Measurements from ENCODE around the gene MRC2. TPM values are rescaled to one million over a fixed set of nuclear protein-coding genes. Genes with fewer than 3 reads are reported as not detected.

The MRC2 gene
- polyA plus RNA-seq, 1 of the 3 experiments (the other 2 are of a cell fraction), result 213 TPM

DNA sequence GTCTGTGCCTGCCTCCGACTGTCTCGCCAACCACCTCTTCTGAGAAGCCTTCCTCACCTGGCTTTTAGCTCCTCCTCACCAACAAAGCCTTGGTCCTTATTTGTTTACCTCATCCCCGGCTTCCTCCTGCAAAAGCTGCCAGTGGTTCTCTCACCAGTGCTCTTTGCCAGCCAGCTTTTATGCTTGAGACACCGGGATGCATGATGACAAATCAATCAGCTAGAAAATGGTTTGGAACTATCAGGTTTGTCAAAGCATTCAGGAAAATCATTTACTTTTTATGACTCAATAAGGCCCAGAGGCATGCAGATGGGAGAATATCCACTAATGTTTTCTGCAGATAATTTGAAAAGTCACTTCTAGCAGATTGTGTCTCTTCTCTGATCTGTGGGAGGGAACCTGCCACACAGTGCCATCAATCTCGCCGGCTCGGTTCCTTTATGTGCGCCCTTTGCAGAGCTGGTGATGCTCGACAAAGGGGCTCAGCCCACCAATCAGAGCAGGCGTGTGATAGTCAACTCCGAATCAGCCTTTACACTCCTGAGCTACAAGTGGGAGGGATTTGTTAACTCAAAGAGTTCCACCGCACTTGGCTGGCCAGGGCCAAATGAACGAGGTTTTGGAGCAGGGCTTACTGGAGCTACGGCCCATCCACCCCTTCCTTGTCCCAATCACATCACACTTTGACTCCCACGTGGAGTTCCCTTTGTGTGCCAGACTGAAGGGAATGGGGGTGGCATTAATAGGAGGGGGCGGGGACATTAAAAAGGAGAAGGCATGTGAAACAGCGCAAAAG is 85.8 kb downstream of the MRC2 start:
- Histone ChIP-seq H3K9me2 (no peaks in the 10 kb centered on the region), H4K20me1 (ENCODE audit: insufficient read depth) (no peaks in the 10 kb centered on the region), H3K4me2 (no peak overlapping the region), H3F3A (replicated peaks; ENCODE audit: insufficient read depth) (peaks cover 5% of the 10 kb centered on the region), H3K4me1 (ENCODE audit: control insufficient read depth in 1 of 2, insufficient read depth in 2 of 2, low read depth in 1 of 2, low read length in 1 of 2) (peaks cover 0 to 12% of the 10 kb centered on the region in 2 experiments; a peak in 2 of 4 replicates), H3K9ac (no peak overlapping the region), H2AFZ (ENCODE audit: low read depth) (no peak overlapping the region), H3K4me3 (ENCODE audit: low read depth in 2 of 2, low read length in 1 of 2) (no peak overlapping the region), H3K36me3 (replicated peaks in 1 of 2; ENCODE audit: control insufficient read depth in 1 of 2, insufficient read depth in 2 of 2, low read length in 1 of 2) (no peaks in the 10 kb centered on the region), H3K27me3 (ENCODE audit: insufficient read depth) (no peaks in the 10 kb centered on the region), H3K79me2 (ENCODE audit: insufficient read depth) (no peaks in the 10 kb centered on the region), H3K27ac (ENCODE audit: low read depth in 2 of 2, low read length in 1 of 2) (no peak overlapping the region), H3K9me3 (peaks cover 5% of the 10 kb centered on the region)
- WGBS (ENCODE audit: low lambda C conversion rate), result 92% methylated on average over 17 of the region's 17 CpGs
- no peak for TF ChIP-seq MEF2A (IDR thresholded peaks at IDR 0.05; ENCODE audit: borderline replicate concordance, low read depth)
- no peak for TF ChIP-seq GATA2 (CRISPR knock-in tag; IDR thresholded peaks at IDR 0.05)
- TF ChIP-seq ELF1 (IDR thresholded peaks at IDR 0.05), result no peak
- TF ChIP-seq GABPA (IDR thresholded peaks at IDR 0.05; ENCODE audit: low read depth), result no peak
- TF ChIP-seq RXRA (IDR thresholded peaks at IDR 0.05; ENCODE audit: borderline replicate concordance, low read depth), result no peak
- TF ChIP-seq, protein P1, sequence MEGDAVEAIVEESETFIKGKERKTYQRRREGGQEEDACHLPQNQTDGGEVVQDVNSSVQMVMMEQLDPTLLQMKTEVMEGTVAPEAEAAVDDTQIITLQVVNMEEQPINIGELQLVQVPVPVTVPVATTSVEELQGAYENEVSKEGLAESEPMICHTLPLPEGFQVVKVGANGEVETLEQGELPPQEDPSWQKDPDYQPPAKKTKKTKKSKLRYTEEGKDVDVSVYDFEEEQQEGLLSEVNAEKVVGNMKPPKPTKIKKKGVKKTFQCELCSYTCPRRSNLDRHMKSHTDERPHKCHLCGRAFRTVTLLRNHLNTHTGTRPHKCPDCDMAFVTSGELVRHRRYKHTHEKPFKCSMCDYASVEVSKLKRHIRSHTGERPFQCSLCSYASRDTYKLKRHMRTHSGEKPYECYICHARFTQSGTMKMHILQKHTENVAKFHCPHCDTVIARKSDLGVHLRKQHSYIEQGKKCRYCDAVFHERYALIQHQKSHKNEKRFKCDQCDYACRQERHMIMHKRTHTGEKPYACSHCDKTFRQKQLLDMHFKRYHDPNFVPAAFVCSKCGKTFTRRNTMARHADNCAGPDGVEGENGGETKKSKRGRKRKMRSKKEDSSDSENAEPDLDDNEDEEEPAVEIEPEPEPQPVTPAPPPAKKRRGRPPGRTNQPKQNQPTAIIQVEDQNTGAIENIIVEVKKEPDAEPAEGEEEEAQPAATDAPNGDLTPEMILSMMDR (IDR thresholded peaks at IDR 0.05), result no peak
- TF ChIP-seq TEAD4 (IDR thresholded peaks at IDR 0.05; ENCODE audit: borderline replicate concordance, insufficient read depth), result no peak
- no peak for TF ChIP-seq SIN3A (IDR thresholded peaks at IDR 0.05; ENCODE audit: borderline replicate concordance, low read depth, low read length)
- no peak for TF ChIP-seq SMC3 (IDR thresholded peaks at IDR 0.05; ENCODE audit: low read depth, low read length)
- TF ChIP-seq EZH2phosphoT487 (IDR thresholded peaks at IDR 0.05; ENCODE audit: borderline replicate concordance, low read depth), result no peak
- no peak for TF ChIP-seq FOSL2 (IDR thresholded peaks at IDR 0.05; ENCODE audit: borderline replicate concordance, low read depth)
- no peak for TF ChIP-seq NRF1 (IDR thresholded peaks at IDR 0.05; ENCODE audit: low read depth, low read length)
- TF ChIP-seq, protein P2, sequence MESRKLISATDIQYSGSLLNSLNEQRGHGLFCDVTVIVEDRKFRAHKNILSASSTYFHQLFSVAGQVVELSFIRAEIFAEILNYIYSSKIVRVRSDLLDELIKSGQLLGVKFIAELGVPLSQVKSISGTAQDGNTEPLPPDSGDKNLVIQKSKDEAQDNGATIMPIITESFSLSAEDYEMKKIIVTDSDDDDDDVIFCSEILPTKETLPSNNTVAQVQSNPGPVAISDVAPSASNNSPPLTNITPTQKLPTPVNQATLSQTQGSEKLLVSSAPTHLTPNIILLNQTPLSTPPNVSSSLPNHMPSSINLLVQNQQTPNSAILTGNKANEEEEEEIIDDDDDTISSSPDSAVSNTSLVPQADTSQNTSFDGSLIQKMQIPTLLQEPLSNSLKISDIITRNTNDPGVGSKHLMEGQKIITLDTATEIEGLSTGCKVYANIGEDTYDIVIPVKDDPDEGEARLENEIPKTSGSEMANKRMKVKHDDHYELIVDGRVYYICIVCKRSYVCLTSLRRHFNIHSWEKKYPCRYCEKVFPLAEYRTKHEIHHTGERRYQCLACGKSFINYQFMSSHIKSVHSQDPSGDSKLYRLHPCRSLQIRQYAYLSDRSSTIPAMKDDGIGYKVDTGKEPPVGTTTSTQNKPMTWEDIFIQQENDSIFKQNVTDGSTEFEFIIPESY (IDR thresholded peaks at IDR 0.05; ENCODE audit: borderline replicate concordance, low read depth), result no peak
- TF ChIP-seq JUND (IDR thresholded peaks at IDR 0.05), result no peak
- TF ChIP-seq EP300 (IDR thresholded peaks at IDR 0.05; ENCODE audit: borderline replicate concordance in 1 of 2, low read depth in 1 of 2, low read length in 1 of 2), result no peak
- TF ChIP-seq RCOR1 (IDR thresholded peaks at IDR 0.05; ENCODE audit: low read length), result no peak
- TF ChIP-seq POLR2AphosphoS5 (IDR thresholded peaks at IDR 0.05; ENCODE audit: low read depth, low read length), result no peak
- TF ChIP-seq, protein P3, sequence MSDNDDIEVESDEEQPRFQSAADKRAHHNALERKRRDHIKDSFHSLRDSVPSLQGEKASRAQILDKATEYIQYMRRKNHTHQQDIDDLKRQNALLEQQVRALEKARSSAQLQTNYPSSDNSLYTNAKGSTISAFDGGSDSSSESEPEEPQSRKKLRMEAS (IDR thresholded peaks at IDR 0.05; ENCODE audit: low read depth), result no peak
- ChIA-PET CTCF (interaction anchor here (0.6 to 5.4 kb wide), 6 partner anchors 8 to 255 kb away, joined by 3 to 24 read pairs (median 4); no protein-coding TSS in a partner anchor), POLR2A (no interaction called here)
- no peak for DNase-seq

Measured in SK-N-SH (cell line).